WERI-Rb-1 (cell line): ENCODE data around the gene GAB2.

Source experiments
- DNase-seq: peaks from one replicate; pipeline ENCODE4 v3.0.0-alpha.2; 2020
- H3K27ac ChIP-seq: fragments of 250-450 bp; sonication (Bioruptor Pico); 2 replicates; pipeline ENCODE4 v1.5.1; 2020; ENCODE audit warnings: mild to moderate bottlenecking, moderate library complexity
- H3K27me3 ChIP-seq: fragments of 250-450 bp; sonication (Bioruptor Pico); 2 replicates; pipeline ENCODE4 v1.5.1; 2021; ENCODE audit warnings: mild to moderate bottlenecking, low read depth, moderate library complexity; ENCODE audit not compliant: insufficient read depth, severe bottlenecking
- H3K36me3 ChIP-seq: fragments of 250-450 bp; sonication (Bioruptor Pico); 2 replicates; pipeline ENCODE4 v1.5.1; 2020; ENCODE audit warnings: mild to moderate bottlenecking, moderate library complexity
- H3K4me3 ChIP-seq: 2 replicates; pipeline ENCODE4 v1.5.1; 2011; ENCODE audit warnings: low read depth, mild to moderate bottlenecking, control low read depth, low read length
- H3K9me3 ChIP-seq: fragments of 250-450 bp; sonication (Bioruptor Pico); 2 replicates; pipeline ENCODE4 v1.5.1; 2021; ENCODE audit warnings: mild to moderate bottlenecking, moderate library complexity; ENCODE audit not compliant: severe bottlenecking
- TF ChIP-seq, protein P1 (sequence below): IDR thresholded peaks from 2 replicates; pipeline ENCODE4 v1.5.1; 2011; ENCODE audit warnings: low read depth, mild to moderate bottlenecking, control low read depth, inconsistent platforms, low read length

GAB2 gene

DNA sequence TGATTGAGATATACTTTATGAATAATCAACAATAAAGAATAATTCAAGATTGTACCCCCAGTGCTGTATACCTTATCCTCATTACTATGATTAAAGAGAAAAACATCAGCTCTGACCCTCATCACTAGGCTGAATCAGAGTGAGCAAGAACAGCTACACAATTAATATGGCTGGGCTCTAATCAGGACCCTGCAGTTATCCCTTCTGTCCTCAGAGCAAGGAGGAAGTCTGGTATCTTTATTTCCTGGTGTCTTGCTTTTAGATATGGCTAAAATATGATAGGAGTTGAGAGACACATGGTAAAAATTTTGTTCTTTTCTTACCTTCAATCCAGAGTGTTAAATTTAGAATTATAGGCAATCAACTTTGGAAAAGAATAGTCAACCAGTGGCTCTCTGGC lies 28.6 kb upstream of the GAB2 start:
- Histone ChIP-seq H3K9me3 (no peaks in the 10 kb centered on the region), H3K27ac (no peak overlapping the region), H3K27me3 (no peaks in the 10 kb centered on the region), H3K36me3 (peaks cover 8% of the 10 kb centered on the region), H3K4me3 (no peak overlapping the region)
- DNase-seq, result no peak
- TF ChIP-seq, protein P1, sequence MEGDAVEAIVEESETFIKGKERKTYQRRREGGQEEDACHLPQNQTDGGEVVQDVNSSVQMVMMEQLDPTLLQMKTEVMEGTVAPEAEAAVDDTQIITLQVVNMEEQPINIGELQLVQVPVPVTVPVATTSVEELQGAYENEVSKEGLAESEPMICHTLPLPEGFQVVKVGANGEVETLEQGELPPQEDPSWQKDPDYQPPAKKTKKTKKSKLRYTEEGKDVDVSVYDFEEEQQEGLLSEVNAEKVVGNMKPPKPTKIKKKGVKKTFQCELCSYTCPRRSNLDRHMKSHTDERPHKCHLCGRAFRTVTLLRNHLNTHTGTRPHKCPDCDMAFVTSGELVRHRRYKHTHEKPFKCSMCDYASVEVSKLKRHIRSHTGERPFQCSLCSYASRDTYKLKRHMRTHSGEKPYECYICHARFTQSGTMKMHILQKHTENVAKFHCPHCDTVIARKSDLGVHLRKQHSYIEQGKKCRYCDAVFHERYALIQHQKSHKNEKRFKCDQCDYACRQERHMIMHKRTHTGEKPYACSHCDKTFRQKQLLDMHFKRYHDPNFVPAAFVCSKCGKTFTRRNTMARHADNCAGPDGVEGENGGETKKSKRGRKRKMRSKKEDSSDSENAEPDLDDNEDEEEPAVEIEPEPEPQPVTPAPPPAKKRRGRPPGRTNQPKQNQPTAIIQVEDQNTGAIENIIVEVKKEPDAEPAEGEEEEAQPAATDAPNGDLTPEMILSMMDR, result no peak

DNA sequence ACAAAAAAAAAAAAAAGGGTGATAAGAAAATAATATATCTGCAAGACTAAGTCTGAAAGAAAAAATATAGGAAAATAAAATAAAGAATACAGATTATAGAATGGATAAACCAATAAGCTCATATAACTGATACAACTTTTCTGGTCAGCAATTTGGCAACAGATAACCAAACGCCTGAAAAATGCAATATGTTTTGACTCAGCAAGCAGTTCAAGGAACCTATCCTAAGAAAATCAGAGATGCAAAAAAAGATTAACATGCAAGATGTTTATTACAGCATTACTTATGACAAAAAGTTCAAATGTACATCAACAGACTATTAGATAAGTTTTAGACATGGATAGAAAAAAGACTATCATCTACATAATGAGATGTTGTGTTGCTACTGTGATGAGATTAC lies 27.1 kb upstream of the GAB2 start:
- H3K9me3 ChIP-seq, result no peaks in the 10 kb centered on the region
- H3K4me3 ChIP-seq, result no peak overlapping the region
- H3K36me3 ChIP-seq, result peaks cover 8% of the 10 kb centered on the region
- DNase-seq, result no peak
- no peak overlapping the region for H3K27ac ChIP-seq
- TF ChIP-seq, protein P1, result no peak
- no peaks in the 10 kb centered on the region for H3K27me3 ChIP-seq

DNA sequence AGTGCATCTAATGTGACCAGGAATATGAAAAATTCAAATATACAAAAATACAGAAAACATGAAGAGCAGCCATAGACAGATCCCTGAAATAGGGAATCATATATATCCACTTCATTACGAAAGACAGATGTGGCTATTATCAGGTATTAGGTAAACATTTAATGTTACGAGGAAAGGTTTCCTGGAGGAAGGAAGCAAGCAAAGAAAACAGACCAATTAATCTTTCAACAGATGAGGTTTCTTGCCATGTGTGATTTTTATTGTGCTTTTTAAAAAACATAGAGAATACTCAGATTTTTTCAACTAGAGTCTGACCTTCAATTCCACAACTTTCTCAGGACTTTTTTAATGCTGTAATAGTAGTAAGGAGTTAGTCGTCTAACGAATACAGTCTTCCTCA lies 24.3 kb upstream of the GAB2 start:
- no peak for DNase-seq
- Histone ChIP-seq H3K27ac (no peak overlapping the region), H3K27me3 (no peaks in the 10 kb centered on the region), H3K36me3 (peaks cover 8% of the 10 kb centered on the region), H3K9me3 (no peaks in the 10 kb centered on the region), H3K4me3 (no peak overlapping the region)
- TF ChIP-seq, protein P1, result no peak

DNA sequence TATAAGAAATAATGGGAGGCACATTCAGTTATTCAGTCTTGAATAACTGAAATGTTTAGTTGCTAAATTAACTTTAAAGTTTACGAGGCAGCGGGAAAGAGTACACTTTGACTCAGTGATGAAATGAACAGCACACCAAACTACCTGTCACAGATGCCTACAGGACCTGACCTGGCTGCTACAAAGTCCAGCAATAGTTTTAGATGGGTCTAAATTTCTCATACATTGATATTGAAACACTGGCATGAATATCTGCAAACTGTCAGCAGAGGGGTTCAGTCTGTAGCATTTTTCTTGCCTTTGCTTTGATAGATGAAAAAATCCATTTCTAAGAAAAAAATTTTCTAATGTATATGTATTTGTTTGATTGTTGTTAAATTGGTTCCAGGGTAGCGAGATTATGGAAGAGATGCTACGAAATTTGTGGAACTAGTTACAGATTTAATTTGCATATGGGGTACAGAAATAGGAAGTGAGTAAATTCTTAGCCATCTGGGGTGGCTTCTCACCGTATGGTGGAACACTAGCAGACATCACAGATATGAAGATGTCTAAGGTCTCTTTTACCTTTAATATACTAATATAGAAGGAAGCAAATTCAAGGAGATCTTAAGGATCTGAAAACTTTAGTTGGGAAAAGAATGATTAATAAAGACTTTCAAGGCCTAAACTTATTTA lies 20.8 kb upstream of the GAB2 start:
- no peak for DNase-seq
- Histone ChIP-seq H3K27me3 (no peaks in the 10 kb centered on the region), H3K36me3 (peaks cover 5% of the 10 kb centered on the region), H3K4me3 (no peak overlapping the region), H3K9me3 (no peaks in the 10 kb centered on the region), H3K27ac (no peak overlapping the region)
- TF ChIP-seq, protein P1, result no peak

DNA sequence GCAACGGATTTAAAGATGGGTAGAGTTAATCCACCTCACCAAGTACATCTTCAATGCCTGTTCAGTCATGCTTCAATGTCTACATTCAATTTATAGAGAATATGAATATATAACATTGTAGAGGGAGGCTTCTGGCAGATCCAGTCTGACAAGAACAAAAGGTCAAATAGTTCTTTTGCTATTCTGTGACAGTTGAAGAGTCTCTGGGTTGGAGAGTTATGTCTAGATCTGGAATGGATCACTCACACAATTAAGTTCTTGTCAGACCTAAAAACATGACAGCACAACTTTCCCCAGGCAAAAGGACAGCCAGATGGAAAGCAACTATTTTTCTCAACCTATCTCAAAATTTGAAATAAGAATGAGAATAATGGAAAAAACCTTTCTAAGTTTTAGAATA lies 15.3 kb upstream of the GAB2 start:
- TF ChIP-seq, protein P1, result no peak
- no peaks in the 10 kb centered on the region for H3K9me3 ChIP-seq
- H3K27me3 ChIP-seq, result no peaks in the 10 kb centered on the region
- H3K27ac ChIP-seq, result no peak overlapping the region
- H3K4me3 ChIP-seq, result no peak overlapping the region
- no peak for DNase-seq
- no peaks in the 10 kb centered on the region for H3K36me3 ChIP-seq

DNA sequence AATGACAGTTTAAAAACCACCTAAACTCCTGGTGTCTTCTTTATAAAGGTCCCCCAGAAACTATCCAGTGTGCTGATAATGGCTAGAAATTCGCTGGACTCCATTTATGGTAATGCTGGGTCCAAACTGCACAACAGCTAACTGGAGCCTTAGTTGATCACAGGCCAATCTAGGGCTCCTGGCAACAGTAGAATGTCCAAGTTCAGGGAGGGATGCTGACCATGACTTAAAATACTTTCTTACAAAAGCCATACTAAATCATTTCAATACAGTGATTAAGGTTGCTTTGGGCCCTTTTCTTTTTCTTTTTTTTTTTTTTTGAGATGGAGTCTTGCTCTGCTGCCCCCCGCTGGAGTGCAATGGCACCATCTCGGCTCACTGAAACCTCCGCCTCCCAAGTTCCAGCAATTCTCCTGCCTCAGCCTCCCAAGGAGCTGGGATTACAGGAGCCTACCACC lies 14.5 kb upstream of the GAB2 start:
- Histone ChIP-seq H3K9me3 (no peaks in the 10 kb centered on the region), H3K36me3 (no peaks in the 10 kb centered on the region), H3K27me3 (no peaks in the 10 kb centered on the region), H3K27ac (no peak overlapping the region), H3K4me3 (no peak overlapping the region)
- TF ChIP-seq, protein P1, result peak; percentile 54
- peak; percentile 26 for DNase-seq
